Testis (tissue), 3 donors: ENCODE measurements around the gene POLQ. TPM values are rescaled to one million over a fixed set of nuclear protein-coding genes. Genes with fewer than 3 reads are reported as not detected.

Experiments
- polyA plus RNA-seq: library from polyadenylated mRNA; stranded (reverse); fragments of 350-450 nt; fragmentation: Illumina TruSeq; extraction: RNeasy Lipid Tissue Mini Kit (QIAGEN cat#74804); gene quantifications from one replicate; pipeline ENCODE4 v1.2.3, GENCODE V29; 2014; ENCODE audit warnings: low read depth, low replicate concordance; ENCODE audit not compliant: insufficient read depth
- total RNA-seq, 2 donors: library from RNA; depleted of rRNA; stranded (reverse); fragments of >200 nt; gene quantifications; one replicate each; pipeline ENCODE4 v1.2.3, GENCODE V29; 2016

The POLQ gene
- total and polyA plus RNA-seq, 3 donors from 2014 or later: 3.7 to 12.0 (median 7.7) TPM

Other genes starting within 250 kb of the POLQ start
- gene ARGFX, start 22.0 kb upstream of the POLQ start, total RNA-seq: under 1 TPM; 0.31 to 0.55 TPM
- gene ARGFX, start 22.0 kb upstream of the POLQ start, polyA plus RNA-seq: not detected
- gene FBXO40, start 47.4 kb upstream of the POLQ start, total RNA-seq: under 1 TPM; 0.31 to 0.68 TPM
- gene FBXO40, start 47.4 kb upstream of the POLQ start, polyA plus RNA-seq: 0.61 TPM
- gene HCLS1, start 114.9 kb upstream of the POLQ start, total RNA-seq: 10 to 100 TPM in 1 of 2 donors, 1 to 10 TPM in 1; 8.7 to 17.3 TPM
- 15.6 TPM for gene HCLS1, start 114.9 kb upstream of the POLQ start, polyA plus RNA-seq
- gene GOLGB1, start 203.8 kb upstream of the POLQ start, total RNA-seq: 10 to 100 TPM; 72.3 to 72.5 TPM
- gene GOLGB1, start 203.8 kb upstream of the POLQ start, polyA plus RNA-seq: 11.5 TPM